GM23338 (cell line): ENCODE measurements around the gene TESMIN.

Experiments used
- CTCF ChIP-seq, 2 experiments: fragments of 200-600 bp in 1 of 2; sonication (generic) in 1 of 2; conservative IDR thresholded peaks; 2 replicates each; pipeline versions ENCODE4 v1.5.1 to v1.6.1; 2016 to 2017; ENCODE audit warnings: antibody characterized with exemption in 2 of 2, low read depth in 2 of 2, mild to moderate bottlenecking in 2 of 2, moderate library complexity in 1 of 2
- ETS1 ChIP-seq: IDR thresholded peaks from 2 replicates; pipeline ENCODE4 v1.6.1; 2016; ENCODE audit warnings: antibody characterized with exemption
- EZH2phosphoT487 ChIP-seq: fragments of 200-600 bp; sonication (generic); IDR thresholded peaks from one replicate; pipeline ENCODE4 v1.8.1; 2018; ENCODE audit warnings: antibody characterized with exemption; ENCODE audit not compliant: unreplicated experiment
- POLR2AphosphoS5 ChIP-seq: IDR thresholded peaks from 2 replicates; pipeline ENCODE4 v1.6.1; 2016; ENCODE audit warnings: antibody characterized with exemption, low read depth
- REST ChIP-seq: IDR thresholded peaks from one replicate; pipeline ENCODE4 v1.6.1; 2018; ENCODE audit warnings: antibody characterized with exemption; ENCODE audit not compliant: unreplicated experiment

- no peak for TF ChIP-seq CTCF (conservative IDR thresholded peaks at IDR 0.05; ENCODE audit: low read depth in 2 of 2)
- TF ChIP-seq REST, result no peak
- TF ChIP-seq ETS1, result no peak
- TF ChIP-seq POLR2AphosphoS5, result no peak
- TF ChIP-seq EZH2phosphoT487, result no peak
Measured at GRCh38 chr11:68666849-68667248, 84.5 kb downstream of the TESMIN start.
